GM12891 (cell line): ENCODE data around the gene E2F6.

Experiments
- POLR2A ChIP-seq: IDR thresholded peaks from 2 replicates; pipeline ENCODE4 v1.6.1; 2011; ENCODE audit warnings: low read depth, low read length, control low read depth
- POLR2AphosphoS5 ChIP-seq: IDR thresholded peaks from 2 replicates; pipeline ENCODE4 v1.6.1; 2011; ENCODE audit warnings: low read depth, low read length, control low read depth

- TF ChIP-seq POLR2A, result no peak
- TF ChIP-seq POLR2AphosphoS5, result no peak
Observed at GRCh38 chr2:11492244-11492643, 26.3 kb upstream of the E2F6 start.
